GM12873 (cell line): ENCODE data around the gene ENDOU.

Experiments
- CTCF ChIP-seq: IDR thresholded peaks from 2 replicates; pipeline ENCODE4 v1.5.1; 2012; ENCODE audit warnings: low read depth, mild to moderate bottlenecking, moderate library complexity, low read length, control low read depth; ENCODE audit not compliant: insufficient read depth; ENCODE audit errors: missing control alignments

ENDOU gene

GRCh38 chr12:47725091-47725772 lies at the start of gene ENDOU:
Gene ENDOU (minus strand): TSS chr12:47725490. CDS start chr12:47725413, 77 bp downstream.
- TF ChIP-seq CTCF = no peak

DNA sequence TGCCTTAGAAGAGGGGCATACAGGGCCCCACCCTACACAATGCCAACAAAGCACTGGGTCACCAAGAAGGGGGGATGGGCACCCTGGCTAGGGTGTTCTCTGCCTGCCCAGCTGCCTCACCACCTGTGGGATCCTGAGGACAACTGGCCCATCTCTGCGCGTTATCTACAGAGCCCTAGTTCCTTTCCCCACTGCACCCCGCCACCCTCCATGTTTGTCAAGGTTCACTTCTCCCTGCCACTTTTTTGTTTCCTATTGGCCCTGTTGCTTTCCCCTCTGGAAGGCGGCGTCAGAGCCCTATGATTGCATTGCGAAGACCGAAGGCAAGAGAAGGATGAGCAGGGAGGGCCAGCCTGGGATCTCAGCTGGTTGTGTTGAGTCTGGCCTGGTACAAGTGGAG lies 49.4 kb upstream of the ENDOU start:
- no peak for TF ChIP-seq CTCF

- no peak for TF ChIP-seq CTCF
These were observed 48.7 kb upstream of the ENDOU start for GRCh38 chr12:47773858-47774580.

DNA sequence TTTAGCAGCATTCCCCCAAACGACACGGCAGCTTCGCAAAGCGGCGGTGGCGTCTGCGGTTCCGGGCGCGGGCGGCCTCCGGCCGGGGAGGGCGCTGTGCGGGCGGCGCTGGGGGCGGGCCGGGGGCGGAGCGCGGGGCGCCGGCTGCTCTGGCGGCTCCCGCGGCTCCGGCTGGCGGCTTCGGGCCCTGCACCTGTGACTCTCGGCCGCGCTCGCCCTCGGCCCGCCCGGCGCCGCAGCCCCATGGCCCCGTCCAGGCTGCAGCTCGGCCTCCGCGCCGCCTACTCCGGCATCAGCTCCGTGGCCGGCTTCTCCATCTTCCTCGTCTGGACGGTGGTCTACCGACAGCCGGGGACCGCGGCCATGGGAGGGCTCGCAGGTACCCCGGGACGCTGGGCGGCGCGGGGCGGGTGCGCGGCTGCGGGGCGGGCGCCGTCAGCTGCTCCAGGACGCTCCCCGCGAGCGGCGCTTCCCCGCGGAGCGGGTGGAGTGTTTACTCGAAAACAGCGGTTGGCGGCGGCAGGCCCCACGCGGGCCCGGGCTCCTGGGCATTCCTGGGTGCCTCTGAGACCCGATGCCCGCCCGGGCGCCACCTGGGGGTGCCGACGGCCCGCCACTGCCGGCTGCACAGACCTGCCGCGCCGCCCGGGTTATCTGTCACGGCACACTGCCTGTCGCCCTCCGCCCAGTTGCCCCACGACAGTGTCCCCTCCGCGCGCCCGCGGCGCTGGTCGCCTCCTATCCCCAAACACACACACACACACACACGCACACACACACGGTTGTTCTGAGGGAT lies 48.0 kb upstream of the ENDOU start, which contains the start of gene SLC48A1:
Gene SLC48A1 (plus strand): TSS at position 177 of the 796 bp plus-strand sequence. CDS start 67 bp downstream, at position 244.
- TF ChIP-seq CTCF = peak; percentile 38

GRCh38 chr12:47772738-47773061 lies 47.4 kb upstream of the ENDOU start:
- TF ChIP-seq CTCF = no peak

DNA sequence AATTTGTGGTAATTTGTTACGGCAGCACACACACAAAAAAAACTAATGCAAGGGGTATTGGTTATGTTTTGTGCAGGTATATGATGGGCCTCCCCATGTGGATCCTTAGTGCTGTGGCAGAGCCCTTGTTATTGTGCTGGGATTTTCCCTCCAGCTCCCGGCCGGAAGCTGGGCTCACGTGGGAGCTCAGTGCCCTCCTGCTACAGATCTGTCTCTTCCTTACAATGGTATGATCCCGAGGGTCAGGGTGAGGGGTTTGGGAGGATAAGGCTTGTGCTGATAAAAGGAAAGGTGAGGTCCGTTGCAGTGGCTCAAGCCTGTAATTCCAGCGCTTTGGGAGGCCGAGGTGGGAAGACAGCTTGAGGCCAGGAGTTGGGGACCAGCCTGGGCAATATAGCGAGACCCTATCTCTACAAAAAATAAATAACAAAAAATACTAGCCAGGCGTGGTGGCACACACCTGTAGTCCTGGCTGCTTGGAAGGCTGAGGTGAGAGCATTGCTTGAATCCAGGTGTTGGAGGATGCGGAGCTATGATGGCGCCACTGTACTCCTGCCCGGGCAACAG lies 46.9 kb upstream of the ENDOU start:
- TF ChIP-seq CTCF = no peak

GRCh38 chr12:47771304-47771703 lies 46.0 kb upstream of the ENDOU start:
- no peak for TF ChIP-seq CTCF
